DMS114 treated with DMSO at 0.1 percent for 48 hours (cell line): ENCODE measurements around the gene EIF2B5.

Source experiments
- DNase-seq: peaks from one replicate; lab custom pipeline; 2025; ENCODE audit not compliant: unreplicated experiment; lab: John Stamatoyannopoulos, UW

The EIF2B5 gene

GRCh38 chr3:184172681-184173373 is 37.7 kb downstream of the EIF2B5 start:
- DNase-seq, result no peak

DNA sequence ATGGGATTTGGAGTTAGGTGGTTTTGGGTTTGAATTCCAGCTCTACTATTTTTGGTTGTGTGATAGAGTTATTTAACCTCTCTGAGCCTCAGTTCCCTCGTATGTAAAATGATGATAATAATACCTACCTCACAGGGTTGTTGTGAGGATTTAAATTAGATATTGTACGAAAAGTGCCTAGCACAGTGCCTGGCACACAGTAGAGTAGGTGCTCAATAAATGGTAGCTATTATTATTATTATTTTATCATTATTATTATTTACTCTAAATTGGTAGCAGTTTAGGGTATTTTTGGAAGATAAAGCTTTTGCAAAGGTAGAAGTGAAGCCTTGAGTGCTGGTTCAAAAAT is 38.2 kb downstream of the EIF2B5 start:
- no peak for DNase-seq

GRCh38 chr3:184174284-184174645 is 39.1 kb downstream of the EIF2B5 start:
- DNase-seq, result no peak

- DNase-seq, result peak; percentile 98
Measured at GRCh38 chr3:184174646-184175492, 39.7 kb downstream of the EIF2B5 start, which contains the start of gene AP2M1. AP2M1 (plus strand) TSS chr3:184174855; CDS start chr3:184176994, 2,139 bp downstream.

- no peak for DNase-seq
Measured at GRCh38 chr3:184175506-184175905, 40.3 kb downstream of the EIF2B5 start.

DNA sequence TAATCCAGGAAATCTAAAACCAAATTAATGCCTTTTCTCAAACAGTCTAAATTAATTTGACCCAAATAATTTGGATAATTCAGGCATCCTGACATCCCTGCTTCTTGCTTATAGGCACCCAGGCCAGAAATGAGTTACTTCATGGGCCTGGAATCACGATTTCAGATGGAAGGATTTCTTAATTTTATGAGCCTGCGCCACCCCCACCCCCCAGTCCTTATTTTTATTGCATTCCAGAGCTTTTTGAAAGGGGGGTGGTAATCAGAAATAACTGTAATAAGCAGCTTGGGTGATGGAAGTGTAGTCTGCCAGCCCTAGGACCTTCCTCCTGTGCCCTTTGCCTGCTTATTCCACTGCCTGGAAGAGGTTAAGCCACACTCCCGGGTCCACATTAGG is 40.8 kb downstream of the EIF2B5 start:
- DNase-seq, result no peak

GRCh38 chr3:184176377-184177330 is 41.5 kb downstream of the EIF2B5 start:
- DNase-seq, result no peak

GRCh38 chr3:184177331-184177731 is 42.2 kb downstream of the EIF2B5 start:
- no peak for DNase-seq

- no peak for DNase-seq
Measured at GRCh38 chr3:184177767-184178306, 42.7 kb downstream of the EIF2B5 start.

GRCh38 chr3:184178521-184179138 is 43.5 kb downstream of the EIF2B5 start:
- DNase-seq, result no peak

GRCh38 chr3:184180165-184180564 is 45.0 kb downstream of the EIF2B5 start:
- DNase-seq, result no peak

- no peak for DNase-seq
Measured at GRCh38 chr3:184181596-184181995, 46.4 kb downstream of the EIF2B5 start.

- no peak for DNase-seq
Measured at GRCh38 chr3:184183679-184184078, 48.5 kb downstream of the EIF2B5 start.

DNA sequence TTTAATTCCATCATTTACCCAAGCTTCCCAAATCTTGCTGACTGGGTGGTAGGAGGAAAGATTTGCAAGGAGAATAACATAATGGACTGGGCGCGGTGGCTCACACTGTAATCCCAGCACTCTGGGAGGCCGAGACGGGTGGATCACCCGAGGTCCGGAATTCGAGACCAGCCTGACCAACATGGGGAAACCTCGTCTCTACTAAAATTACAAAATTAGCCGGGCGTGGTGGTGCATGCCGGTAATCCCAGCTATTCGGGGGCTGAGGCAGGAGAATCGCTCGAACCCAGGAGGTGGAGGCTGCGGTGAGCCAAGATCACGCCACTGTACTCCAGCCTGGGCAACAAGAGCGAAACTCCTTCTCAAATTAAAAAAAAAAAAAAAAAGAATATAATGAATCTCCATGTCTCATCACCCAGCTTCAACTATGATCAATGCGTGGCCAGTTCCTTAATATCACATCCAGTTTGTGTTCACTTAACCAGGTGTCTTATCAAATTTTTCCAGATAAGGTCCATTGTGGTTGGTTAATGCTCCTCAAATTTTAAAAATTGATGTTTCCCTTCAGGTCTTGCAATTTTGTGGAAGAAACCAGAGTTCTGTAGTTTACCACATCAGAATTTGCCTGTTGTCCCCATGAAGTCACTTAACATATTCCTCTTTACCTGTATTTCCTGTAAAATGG is 49.5 kb downstream of the EIF2B5 start:
- no peak for DNase-seq

DNA sequence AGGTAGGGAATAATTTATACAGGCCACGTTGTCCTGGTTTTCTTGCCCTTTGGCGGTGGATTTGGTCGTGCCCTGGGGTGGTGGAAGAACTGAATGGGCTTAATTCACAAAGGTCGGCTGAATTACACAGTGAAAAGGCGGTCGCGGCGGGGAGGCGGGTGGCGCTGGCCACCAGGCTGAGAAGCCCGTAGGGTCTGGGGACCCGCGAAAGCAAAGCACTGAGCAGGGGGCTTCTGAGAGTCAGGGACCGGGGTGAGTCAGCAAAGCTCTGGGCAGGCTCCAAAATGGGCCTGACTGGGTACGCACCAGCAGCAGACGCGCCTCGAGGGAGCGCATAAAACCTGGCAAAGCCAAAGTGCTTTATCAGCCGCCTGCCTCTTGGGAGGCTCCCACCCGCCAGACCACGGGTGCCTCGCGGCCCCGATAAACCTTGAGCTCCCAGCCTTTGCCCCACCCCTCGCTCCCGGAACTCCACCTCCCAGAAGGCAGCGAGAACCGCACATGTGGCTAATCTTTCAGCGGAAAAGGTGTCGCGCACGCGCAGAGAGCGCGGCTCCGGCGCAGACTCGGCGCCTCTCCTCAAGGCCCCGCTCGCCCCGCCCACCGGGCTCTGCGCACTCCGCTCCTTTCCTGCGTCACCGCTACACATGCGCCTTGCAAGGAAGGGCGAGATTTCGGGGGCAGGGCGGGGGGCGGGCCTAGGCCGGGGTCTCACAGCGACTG is 50.5 kb downstream of the EIF2B5 start:
- peak; percentile 97 for DNase-seq

- no peak for DNase-seq
Measured at GRCh38 chr3:184186184-184186901, 51.2 kb downstream of the EIF2B5 start, which contains the start of gene ABCF3. ABCF3 (plus strand) TSS chr3:184186199; CDS start chr3:184186208, 9 bp downstream.

DNA sequence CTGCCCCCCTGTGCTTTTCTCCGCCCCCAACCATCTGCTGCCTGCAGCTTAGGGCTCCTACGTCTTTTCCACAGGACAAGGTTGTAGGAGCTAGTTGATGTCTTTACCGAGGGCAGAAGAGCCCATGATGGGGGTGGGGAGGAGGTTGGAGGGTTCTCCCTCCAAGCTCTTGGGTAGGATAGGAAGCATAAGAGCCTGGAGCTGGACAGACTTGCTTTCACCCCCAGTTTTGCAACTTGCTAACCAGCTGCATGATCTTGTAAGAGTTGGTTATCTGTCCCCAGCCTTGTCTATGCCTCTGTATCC is 51.7 kb downstream of the EIF2B5 start:
- DNase-seq, result no peak

GRCh38 chr3:184188080-184188479 is 52.9 kb downstream of the EIF2B5 start:
- DNase-seq, result no peak

DNA sequence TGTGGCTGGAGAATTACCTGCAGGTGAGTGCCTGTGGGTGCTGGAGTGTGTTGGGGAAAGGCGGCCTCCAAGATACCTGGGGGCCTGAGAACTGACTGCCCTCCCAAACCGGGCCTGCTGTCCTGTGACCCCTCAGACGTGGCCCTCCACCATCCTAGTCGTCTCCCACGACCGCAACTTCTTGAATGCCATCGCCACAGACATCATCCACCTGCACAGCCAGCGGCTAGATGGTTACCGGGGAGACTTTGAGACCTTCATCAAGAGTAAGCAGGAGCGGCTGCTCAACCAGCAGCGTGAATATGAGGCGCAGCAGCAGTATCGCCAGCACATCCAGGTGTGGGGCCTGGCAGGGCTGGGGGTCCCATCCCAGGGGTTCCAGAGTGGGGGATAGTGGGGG is 54.3 kb downstream of the EIF2B5 start:
- DNase-seq, result no peak
